ENCODE measurements around the gene GDAP2.

DNA sequence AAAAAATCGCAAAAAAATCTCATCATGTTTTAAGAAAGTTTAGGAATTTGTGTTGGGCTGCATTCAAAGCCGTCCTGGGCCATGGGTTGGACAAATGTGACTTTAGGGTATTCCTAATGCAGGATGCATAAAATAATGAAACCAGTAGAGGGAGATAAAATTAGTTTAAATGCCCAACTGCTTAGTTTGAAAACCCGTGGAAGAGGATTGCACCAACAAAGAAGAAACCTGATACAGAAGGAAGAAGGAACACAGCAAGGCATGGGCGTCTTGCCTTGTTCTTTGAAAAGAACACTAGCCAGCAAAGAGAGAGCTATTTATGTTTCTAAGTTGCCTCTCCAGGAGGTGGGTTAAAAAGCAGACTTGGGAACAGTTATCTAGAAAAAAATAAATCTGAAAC, 38.1 kb upstream of the GDAP2 start:
- TF ChIP-seq RAD21 (IDR thresholded peaks at IDR 0.05) (no peak), EGR1 (IDR thresholded peaks at IDR 0.05; ENCODE audit: low read depth in 2 of 2) (no peak), JUND (IDR thresholded peaks at IDR 0.05) (no peak), GABPA (IDR thresholded peaks at IDR 0.05 in 1 of 2, conservative IDR thresholded peaks at IDR 0.05 in 1 of 2) (no peak), YY1 (IDR thresholded peaks at IDR 0.05) (no peak), RXRA (IDR thresholded peaks at IDR 0.05) (no peak), TAF1 (conservative IDR thresholded peaks at IDR 0.05) (no peak), HNF4A (conservative IDR thresholded peaks at IDR 0.05) (no peak)
- TF ChIP-seq, protein P1, sequence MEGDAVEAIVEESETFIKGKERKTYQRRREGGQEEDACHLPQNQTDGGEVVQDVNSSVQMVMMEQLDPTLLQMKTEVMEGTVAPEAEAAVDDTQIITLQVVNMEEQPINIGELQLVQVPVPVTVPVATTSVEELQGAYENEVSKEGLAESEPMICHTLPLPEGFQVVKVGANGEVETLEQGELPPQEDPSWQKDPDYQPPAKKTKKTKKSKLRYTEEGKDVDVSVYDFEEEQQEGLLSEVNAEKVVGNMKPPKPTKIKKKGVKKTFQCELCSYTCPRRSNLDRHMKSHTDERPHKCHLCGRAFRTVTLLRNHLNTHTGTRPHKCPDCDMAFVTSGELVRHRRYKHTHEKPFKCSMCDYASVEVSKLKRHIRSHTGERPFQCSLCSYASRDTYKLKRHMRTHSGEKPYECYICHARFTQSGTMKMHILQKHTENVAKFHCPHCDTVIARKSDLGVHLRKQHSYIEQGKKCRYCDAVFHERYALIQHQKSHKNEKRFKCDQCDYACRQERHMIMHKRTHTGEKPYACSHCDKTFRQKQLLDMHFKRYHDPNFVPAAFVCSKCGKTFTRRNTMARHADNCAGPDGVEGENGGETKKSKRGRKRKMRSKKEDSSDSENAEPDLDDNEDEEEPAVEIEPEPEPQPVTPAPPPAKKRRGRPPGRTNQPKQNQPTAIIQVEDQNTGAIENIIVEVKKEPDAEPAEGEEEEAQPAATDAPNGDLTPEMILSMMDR (IDR thresholded peaks at IDR 0.05; ENCODE audit: low read depth, low read length, missing input control) = no peak
- TF ChIP-seq, protein P2, sequence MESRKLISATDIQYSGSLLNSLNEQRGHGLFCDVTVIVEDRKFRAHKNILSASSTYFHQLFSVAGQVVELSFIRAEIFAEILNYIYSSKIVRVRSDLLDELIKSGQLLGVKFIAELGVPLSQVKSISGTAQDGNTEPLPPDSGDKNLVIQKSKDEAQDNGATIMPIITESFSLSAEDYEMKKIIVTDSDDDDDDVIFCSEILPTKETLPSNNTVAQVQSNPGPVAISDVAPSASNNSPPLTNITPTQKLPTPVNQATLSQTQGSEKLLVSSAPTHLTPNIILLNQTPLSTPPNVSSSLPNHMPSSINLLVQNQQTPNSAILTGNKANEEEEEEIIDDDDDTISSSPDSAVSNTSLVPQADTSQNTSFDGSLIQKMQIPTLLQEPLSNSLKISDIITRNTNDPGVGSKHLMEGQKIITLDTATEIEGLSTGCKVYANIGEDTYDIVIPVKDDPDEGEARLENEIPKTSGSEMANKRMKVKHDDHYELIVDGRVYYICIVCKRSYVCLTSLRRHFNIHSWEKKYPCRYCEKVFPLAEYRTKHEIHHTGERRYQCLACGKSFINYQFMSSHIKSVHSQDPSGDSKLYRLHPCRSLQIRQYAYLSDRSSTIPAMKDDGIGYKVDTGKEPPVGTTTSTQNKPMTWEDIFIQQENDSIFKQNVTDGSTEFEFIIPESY (IDR thresholded peaks at IDR 0.05) = no peak
- TF ChIP-seq, protein P3, sequence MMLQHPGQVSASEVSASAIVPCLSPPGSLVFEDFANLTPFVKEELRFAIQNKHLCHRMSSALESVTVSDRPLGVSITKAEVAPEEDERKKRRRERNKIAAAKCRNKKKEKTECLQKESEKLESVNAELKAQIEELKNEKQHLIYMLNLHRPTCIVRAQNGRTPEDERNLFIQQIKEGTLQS (IDR thresholded peaks at IDR 0.05) = no peak
- TF ChIP-seq, protein P4, sequence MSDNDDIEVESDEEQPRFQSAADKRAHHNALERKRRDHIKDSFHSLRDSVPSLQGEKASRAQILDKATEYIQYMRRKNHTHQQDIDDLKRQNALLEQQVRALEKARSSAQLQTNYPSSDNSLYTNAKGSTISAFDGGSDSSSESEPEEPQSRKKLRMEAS (IDR thresholded peaks at IDR 0.05) = no peak
- TF ChIP-seq, protein P5, sequence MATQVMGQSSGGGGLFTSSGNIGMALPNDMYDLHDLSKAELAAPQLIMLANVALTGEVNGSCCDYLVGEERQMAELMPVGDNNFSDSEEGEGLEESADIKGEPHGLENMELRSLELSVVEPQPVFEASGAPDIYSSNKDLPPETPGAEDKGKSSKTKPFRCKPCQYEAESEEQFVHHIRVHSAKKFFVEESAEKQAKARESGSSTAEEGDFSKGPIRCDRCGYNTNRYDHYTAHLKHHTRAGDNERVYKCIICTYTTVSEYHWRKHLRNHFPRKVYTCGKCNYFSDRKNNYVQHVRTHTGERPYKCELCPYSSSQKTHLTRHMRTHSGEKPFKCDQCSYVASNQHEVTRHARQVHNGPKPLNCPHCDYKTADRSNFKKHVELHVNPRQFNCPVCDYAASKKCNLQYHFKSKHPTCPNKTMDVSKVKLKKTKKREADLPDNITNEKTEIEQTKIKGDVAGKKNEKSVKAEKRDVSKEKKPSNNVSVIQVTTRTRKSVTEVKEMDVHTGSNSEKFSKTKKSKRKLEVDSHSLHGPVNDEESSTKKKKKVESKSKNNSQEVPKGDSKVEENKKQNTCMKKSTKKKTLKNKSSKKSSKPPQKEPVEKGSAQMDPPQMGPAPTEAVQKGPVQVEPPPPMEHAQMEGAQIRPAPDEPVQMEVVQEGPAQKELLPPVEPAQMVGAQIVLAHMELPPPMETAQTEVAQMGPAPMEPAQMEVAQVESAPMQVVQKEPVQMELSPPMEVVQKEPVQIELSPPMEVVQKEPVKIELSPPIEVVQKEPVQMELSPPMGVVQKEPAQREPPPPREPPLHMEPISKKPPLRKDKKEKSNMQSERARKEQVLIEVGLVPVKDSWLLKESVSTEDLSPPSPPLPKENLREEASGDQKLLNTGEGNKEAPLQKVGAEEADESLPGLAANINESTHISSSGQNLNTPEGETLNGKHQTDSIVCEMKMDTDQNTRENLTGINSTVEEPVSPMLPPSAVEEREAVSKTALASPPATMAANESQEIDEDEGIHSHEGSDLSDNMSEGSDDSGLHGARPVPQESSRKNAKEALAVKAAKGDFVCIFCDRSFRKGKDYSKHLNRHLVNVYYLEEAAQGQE (IDR thresholded peaks at IDR 0.05) = no peak
